ENCODE measurements around the gene SBF1.

Gene SBF1

GRCh38 chr22:50471197-50471847 lies 3.5 kb downstream of the SBF1 start:
- TF ChIP-seq ESRRG (CRISPR knock-in tag; IDR thresholded peaks at IDR 0.05) = no peak
- TF ChIP-seq ZNF8 (CRISPR knock-in tag; IDR thresholded peaks at IDR 0.05) = no peak
- TF ChIP-seq SNAI2 (CRISPR knock-in tag; IDR thresholded peaks at IDR 0.05) = no peak
- no peak for TF ChIP-seq POU6F1 (CRISPR knock-in tag; IDR thresholded peaks at IDR 0.05; ENCODE audit: borderline replicate concordance, low read depth)
- TF ChIP-seq CSDC2 (CRISPR knock-in tag; IDR thresholded peaks at IDR 0.05) = no peak
- TF ChIP-seq TSHZ2 (CRISPR knock-in tag; IDR thresholded peaks at IDR 0.05) = no peak
- no peak for TF ChIP-seq CREB5 (CRISPR knock-in tag; IDR thresholded peaks at IDR 0.05; ENCODE audit: low read depth)
- no peak for TF ChIP-seq ZFP3 (CRISPR knock-in tag; IDR thresholded peaks at IDR 0.05)
- TF ChIP-seq ZC3H10 (CRISPR knock-in tag; IDR thresholded peaks at IDR 0.05) = no peak
- TF ChIP-seq ZFP30 (CRISPR knock-in tag; IDR thresholded peaks at IDR 0.05) = no peak
- no peak for TF ChIP-seq PPARA (CRISPR knock-in tag; IDR thresholded peaks at IDR 0.05; ENCODE audit: borderline replicate concordance)
- no peak for TF ChIP-seq GLIS3 (CRISPR knock-in tag; IDR thresholded peaks at IDR 0.05)
- TF ChIP-seq ZNF70 (CRISPR knock-in tag; IDR thresholded peaks at IDR 0.05) = no peak
- no peak for TF ChIP-seq BACH2 (CRISPR knock-in tag; IDR thresholded peaks at IDR 0.05; ENCODE audit: borderline replicate concordance)
- no peak for ATAC-seq

- ATAC-seq = no peak
- TF ChIP-seq SNAI2 (CRISPR knock-in tag; IDR thresholded peaks at IDR 0.05) = no peak
- no peak for TF ChIP-seq ESRRG (CRISPR knock-in tag; IDR thresholded peaks at IDR 0.05)
- no peak for TF ChIP-seq TOX (CRISPR knock-in tag; IDR thresholded peaks at IDR 0.05; ENCODE audit: borderline replicate concordance)
- no peak for TF ChIP-seq BACH2 (CRISPR knock-in tag; IDR thresholded peaks at IDR 0.05; ENCODE audit: borderline replicate concordance)
- no peak for TF ChIP-seq OSR1 (CRISPR knock-in tag; IDR thresholded peaks at IDR 0.05)
- TF ChIP-seq ZNF70 (CRISPR knock-in tag; IDR thresholded peaks at IDR 0.05) = no peak
- TF ChIP-seq CSDC2 (CRISPR knock-in tag; IDR thresholded peaks at IDR 0.05) = no peak
- no peak for TF ChIP-seq ZC3H10 (CRISPR knock-in tag; IDR thresholded peaks at IDR 0.05)
- TF ChIP-seq TCF4 (CRISPR knock-in tag; IDR thresholded peaks at IDR 0.05; ENCODE audit: borderline replicate concordance) = no peak
- no peak for TF ChIP-seq PATZ1 (CRISPR knock-in tag; IDR thresholded peaks at IDR 0.05; ENCODE audit: borderline replicate concordance)
- TF ChIP-seq, protein P1, sequence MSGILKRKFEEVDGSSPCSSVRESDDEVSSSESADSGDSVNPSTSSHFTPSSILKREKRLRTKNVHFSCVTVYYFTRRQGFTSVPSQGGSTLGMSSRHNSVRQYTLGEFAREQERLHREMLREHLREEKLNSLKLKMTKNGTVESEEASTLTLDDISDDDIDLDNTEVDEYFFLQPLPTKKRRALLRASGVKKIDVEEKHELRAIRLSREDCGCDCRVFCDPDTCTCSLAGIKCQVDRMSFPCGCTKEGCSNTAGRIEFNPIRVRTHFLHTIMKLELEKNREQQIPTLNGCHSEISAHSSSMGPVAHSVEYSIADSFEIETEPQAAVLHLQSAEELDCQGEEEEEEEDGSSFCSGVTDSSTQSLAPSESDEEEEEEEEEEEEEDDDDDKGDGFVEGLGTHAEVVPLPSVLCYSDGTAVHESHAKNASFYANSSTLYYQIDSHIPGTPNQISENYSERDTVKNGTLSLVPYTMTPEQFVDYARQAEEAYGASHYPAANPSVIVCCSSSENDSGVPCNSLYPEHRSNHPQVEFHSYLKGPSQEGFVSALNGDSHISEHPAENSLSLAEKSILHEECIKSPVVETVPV (CRISPR knock-in tag; IDR thresholded peaks at IDR 0.05) = no peak
- no peak for TF ChIP-seq ZNF565 (CRISPR knock-in tag; conservative IDR thresholded peaks at IDR 0.05; ENCODE audit: low read depth)
- no peak for TF ChIP-seq GLIS3 (CRISPR knock-in tag; IDR thresholded peaks at IDR 0.05)
- TF ChIP-seq ZFP3 (CRISPR knock-in tag; IDR thresholded peaks at IDR 0.05) = no peak
These were observed 4.3 kb downstream of the SBF1 start for GRCh38 chr22:50470491-50470890.

Measured in SK-N-SH treated with all-trans-retinoic acid at 6 μM for 48 hours (cell line).